NCI-H2171 treated with DMSO at 0.1 percent for 48 hours (cell line): ENCODE measurements around the gene SLC66A3.

ENCODE experiments used
- DNase-seq: peaks from one replicate; lab custom pipeline; 2025; lab: John Stamatoyannopoulos, UW

SLC66A3 gene

DNA sequence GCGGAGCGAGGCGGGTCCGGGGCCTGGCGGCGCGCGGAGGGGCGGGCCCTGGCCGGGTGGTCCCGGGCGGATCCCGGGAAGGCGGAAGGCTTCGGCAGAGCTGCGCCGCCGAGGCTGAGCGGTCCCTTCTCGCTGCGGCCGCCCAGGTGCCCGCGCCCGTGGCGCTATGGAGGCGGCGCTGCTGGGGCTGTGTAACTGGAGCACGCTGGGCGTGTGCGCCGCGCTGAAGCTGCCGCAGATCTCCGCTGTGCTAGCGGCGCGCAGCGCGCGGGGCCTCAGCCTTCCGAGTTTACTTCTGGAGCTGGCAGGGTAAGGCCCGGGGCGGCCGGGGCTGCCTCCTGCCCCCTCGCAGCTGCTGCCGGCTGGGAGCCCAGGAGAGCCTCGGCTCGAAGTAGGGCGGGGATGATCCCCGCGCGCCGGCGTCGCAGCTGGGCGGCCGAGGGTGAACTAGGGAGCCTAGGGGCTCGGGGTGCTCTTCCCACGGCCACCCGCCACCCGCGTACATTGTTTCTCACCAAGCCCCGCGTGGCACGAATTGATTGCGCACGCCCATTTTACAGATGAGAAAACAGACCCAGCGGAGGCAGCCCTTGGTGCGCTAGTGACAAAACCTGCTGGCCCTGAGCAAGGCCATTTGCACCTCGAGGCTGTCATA, at the start of gene SLC66A3:
Gene SLC66A3 (plus strand): TSS at position 87 of the 655 bp plus-strand sequence. CDS start 80 bp downstream, at position 167.
- peak; percentile 95 for DNase-seq

DNA sequence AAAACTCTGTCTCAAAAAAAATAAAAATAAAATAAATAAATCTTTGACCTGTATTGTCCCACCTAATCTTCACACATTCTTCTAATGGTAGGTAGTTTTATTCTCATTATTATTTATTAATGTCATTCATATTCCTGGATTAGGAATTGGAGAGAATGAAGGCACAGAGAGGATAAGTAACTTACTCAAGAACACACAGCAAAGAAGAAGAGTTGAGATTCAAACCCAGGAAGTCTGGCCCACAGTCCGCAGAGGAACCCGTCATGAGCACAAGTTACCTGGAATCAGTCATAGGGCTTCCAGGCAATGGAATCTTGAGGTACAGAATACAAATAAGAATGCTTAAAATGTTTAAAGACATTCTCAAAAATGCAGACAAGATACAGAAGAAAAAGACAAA, 46.3 kb upstream of the SLC66A3 start:
- no peak for DNase-seq

DNA sequence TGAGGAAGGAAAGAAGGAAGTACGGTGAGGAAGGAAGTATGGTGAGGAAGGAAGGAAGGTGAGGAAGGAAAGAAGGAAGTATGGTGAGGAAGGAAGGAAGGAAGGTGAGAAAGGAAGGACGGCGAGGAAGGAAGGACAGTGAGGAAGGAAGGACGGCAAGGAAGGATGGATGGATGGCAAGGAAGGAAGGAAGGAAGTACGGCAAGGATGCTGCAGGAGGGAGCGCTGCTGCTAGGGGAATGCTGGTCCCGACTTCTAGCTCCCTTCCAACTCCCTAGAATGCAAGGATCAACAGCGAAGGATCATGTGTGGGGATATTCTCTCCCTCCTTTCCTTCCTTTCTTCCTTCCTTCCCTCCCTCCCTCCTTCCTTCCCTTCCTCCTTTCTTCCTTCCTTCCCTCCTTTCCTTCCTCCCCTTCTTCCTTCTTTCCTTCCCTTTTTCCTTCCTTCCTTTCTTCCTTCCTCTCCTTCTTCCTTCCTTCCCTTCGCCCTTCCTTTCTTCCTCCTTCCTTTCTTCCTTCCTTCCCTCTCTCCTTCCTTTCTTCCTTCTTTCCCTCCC, 42.3 kb upstream of the SLC66A3 start:
- no peak for DNase-seq

DNA sequence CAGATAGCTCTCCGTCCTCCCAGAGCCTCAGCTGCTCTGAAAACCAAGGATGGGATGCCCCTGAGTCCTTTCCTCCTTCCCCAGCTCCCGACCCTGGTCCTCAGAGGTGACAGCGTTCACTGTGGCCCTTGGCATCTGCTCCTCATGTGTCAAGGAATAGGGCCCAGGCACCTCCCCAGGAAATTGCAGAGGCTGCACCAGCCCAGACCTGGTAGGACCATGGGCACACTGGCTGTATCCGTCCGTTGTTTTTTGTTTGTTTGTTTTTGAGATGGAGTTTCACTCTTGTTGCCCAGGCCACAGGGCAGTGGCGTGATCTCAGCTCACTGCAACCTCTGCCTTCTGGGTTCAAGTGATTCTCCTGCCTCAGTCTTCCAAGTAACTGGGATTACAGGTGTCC, 37.5 kb upstream of the SLC66A3 start:
- DNase-seq: no peak

DNA sequence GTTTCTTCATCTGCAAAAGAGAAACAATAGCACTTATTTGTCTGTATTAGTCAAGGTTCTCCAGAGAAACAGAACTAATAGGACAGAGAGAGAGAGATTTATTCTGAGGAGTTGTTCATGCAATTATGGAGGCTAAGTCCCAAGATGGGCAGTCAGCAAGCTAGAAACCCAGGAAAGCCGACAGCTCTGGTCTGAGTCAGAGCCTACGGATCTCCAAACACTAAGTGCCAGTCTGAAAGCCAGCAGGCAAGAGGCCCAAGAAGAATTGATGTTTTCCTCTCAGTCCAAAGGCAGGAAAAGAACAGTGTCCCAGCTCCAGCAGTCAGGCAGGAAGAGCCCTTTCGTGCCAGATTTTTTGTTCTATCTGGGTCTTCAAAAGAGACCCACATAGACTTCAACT, 36.5 kb upstream of the SLC66A3 start:
- DNase-seq: no peak

DNA sequence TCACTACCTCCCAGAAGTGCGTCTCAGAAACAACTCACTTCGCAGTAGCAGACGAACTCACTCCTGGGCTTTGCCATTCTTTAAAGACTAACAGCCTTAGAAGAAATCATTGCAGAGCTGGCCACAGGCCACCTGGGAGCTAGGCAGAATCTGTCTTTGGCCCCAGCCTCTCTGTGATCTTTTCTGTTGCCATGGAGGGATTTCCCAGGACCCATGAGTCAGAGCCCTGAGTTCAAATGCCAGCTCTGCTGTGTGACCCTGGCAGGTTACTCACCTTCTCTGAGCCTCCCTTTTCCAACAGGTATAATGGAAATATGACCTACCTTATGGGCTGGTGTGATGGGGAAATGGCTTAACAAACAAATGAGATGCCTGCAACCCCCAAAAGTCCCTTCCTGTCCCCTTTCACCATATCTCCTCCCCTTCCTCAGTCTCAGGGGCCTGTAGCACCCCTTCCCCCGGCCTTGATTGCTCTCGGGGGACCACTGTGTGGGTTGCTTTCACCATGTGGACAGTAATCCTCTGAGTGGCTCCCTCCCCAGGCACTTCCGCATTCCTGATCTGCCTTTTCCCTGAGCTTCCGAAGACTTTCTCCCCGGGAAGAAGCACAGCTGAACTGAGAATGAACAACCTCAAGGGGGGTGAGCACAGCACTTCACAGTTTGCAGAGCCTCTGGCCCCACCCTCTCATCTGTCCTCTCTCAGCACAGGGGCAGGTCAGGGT, 34.0 kb upstream of the SLC66A3 start:
- no peak for DNase-seq

DNA sequence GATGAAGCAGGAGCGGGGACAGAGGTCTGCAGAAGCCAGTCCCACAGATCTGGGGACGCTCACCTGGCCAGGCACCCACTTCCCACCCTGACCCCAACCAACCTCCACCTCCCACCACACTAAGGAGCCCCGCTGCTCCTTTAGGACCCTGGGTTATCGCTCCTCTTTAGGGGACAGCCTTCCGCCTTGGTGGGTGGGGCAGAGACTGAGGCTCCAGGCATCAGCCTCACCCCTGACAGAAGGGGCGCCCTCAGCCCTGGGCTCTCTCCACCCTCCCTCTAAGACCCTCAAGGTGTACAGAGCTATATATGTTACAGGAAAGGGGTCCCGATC, 33.5 kb upstream of the SLC66A3 start:
- no peak for DNase-seq

DNA sequence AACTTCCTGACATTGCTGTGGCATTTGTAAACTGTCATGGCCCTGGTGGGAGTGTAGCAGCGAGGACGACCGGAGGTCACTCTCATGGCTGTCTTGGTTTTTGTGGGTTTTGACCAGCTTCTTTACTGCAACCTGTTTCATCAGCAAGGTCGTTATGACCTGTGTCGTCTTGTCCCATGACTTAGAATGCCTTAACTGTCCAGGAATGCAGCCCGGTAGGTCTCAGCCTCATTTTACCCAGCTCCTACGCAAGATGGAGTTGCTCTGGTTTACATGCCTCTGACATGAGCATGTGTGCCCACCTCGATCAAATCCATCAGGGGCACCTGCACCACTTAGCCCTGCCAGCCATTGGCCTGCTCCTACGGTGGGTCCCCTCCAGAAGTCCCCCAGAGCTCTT, 32.9 kb upstream of the SLC66A3 start:
- no peak for DNase-seq

DNA sequence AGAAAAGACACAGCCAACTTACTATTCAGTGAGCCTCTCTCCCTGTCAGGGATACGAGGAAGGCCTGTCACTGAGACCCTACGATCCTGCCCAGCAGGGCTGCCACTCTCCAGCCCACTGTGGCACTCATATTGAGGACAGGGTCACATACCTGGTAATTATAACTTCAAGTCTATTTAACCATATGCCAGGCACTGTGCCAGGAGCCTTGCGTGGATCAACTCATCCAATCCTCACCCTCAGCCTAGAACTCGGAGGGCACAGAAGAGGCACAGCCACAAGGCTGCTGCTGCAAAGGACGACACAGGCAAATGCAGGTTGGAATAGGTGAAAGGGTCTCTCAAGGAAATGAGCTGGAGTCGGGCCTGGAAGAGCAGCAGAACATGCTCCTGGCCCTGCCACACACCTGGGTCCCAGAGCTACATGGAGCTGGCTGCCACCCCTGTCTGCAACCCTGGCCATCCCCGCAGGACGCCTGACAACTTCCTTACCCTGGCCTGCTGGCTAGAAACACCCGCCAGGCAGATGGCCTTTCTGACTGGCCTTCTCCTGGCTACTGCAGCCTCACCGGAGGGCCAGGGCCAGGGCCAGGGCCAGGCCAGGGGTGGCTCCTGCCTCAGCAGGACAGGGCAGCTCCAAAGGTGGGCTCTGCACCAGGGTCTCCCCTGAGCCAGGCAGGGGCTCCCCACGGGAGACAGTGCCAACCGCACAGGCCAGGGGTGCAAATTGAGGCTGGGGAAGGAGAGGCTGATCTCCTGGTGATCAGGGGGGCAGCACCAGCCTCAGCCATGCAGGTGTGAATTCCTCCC, 32.1 kb upstream of the SLC66A3 start:
- no peak for DNase-seq

DNA sequence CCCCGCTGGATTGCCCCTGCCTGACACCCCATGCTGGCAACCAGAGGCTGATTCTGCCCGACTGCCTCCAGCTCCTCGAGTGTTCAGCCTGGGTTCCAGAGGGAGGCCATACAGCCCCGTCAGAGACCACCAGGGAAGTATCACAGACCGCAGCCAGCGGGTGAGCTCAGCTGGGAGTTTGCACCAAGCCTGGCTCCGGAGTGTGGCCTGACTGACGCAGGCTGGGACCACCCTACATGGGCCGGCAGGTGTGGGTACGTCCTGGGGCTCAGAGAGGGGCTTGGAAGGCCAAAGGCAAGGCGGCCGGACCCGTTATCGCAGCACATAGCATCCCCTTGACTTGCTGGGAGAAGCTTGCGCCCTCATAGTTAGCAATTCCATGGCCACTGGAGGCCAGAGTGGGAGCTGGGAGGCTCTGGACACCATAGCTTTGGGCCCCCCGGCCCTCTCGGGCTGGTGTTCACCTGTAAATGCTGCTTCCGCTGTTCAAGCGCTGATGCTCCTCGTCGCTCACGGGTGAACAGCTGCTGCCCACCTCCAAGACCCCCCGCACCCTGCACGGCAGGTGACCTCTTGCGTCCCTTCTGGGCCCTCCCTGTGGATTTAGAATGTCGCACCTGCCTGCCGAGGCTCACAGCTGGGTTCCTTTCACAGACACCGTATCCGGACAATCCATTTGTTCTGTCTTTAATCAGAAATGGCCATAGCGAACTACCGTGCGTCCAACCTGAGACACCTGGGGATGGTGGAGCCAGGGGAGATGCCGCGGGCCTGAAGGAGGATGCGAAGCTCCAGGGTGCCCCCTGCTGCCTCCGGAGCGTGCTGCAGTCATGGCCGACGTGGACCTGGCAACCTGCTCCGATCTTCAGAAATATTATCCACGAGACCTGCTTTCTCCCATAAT, 31.2 kb upstream of the SLC66A3 start:
- peak; percentile 81 for DNase-seq

DNA sequence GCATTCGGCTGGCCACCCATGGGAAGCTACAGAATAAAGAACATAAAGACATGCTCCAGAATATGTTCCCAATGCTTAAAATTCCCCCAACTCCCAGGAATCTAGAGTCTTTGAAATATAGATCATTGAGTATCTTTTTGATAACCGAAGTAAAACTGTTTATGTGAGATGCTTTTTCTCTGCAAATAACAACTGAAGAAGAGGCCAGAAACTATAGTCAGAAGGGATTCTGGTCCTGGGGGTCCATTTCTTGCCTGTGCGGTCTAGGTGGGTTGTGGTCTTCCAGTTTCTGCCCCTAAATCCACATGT, 30.6 kb upstream of the SLC66A3 start:
- no peak for DNase-seq

DNA sequence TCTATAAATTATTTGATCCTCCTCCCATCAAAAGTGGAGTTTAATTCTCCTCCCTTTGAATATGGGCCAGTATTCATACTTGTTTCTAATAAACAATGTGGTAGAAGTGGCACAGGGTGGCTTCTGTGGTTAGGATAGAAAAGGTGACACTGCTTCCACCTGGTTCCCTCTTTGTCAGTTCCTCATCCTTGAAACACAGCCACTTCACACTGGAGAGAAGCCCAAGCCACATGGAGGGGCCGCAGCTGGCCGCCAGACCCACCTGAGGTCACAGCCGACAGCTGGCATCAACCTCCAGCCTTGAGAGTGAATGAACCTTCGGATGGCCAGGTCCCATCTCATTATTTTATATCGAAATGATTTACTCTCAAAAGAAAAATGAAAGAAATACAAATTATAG, 27.5 kb upstream of the SLC66A3 start:
- DNase-seq: no peak

DNA sequence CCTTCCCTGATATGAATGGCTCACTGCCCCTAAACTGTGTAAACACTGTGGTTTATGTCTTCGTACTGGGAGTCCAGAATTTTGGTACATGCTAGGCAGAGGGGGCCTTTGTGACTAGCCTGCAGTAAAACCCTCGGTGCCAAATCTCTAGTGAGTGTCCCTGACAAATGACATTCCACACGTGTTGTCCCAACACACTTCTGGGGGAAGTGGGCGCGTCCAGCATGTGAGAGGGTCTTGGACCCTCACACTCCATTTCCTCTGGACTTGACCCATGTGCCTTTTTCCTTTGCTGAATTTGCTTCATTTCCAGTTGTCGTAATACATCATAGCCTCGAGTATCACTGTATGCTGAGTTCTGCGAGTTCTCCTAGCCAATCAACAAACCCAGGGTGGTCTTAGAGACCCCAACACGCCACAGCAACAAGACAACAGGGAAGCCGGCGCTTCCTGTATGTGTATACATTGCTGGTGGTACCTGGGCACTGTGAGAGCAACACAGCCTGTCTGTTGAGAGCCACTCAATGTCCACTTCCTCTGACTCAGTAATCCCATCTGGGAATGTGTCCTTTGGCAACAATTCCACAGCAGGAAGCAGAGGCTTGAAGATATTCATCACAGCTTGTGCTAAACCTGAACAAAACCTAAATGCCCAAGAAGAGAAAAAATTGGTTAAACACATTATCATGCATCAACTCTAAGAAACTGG, 26.9 kb upstream of the SLC66A3 start:
- no peak for DNase-seq

DNA sequence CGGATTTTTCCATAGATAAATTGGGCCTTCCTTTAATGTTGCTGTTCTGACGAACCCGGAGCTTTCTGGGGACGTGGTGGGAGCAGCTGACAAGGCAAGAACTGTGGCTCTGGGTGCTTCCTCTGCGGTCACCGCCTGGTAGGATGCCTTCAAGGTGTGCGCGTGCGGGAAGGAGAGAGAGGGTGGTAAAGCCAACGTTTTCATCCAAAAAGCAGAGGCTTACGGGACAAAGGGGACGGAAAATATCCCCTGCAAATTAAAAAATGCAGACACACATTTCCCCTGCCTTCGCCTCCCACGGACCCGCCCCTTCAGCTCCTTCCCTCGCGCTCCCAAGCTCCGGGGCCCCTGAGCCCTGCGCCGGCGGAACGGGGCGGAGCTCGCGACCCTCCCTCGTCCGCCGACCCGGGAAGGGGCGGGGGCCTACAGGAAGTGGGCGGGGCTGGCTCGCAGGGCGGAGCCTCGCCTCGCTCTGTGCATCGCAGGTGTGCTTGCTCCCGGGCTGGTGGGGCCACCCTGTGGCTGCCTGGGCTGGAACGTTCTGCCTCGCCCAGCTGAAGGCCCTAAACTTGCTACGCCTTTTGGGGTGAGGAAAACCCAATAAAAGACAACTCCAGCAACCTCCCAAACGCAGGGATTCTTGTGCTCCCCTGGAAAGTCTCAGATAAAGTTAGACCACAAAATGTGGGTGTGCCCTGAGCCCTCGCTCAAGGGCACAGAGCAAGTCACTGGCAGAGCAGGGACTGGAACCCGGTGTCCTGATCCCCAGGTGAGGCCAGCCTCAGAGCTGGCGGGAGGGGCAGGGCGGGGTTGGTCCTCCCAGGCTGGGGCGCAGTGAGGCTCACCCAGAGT, 25.4 kb upstream of the SLC66A3 start:
- no peak for DNase-seq

DNA sequence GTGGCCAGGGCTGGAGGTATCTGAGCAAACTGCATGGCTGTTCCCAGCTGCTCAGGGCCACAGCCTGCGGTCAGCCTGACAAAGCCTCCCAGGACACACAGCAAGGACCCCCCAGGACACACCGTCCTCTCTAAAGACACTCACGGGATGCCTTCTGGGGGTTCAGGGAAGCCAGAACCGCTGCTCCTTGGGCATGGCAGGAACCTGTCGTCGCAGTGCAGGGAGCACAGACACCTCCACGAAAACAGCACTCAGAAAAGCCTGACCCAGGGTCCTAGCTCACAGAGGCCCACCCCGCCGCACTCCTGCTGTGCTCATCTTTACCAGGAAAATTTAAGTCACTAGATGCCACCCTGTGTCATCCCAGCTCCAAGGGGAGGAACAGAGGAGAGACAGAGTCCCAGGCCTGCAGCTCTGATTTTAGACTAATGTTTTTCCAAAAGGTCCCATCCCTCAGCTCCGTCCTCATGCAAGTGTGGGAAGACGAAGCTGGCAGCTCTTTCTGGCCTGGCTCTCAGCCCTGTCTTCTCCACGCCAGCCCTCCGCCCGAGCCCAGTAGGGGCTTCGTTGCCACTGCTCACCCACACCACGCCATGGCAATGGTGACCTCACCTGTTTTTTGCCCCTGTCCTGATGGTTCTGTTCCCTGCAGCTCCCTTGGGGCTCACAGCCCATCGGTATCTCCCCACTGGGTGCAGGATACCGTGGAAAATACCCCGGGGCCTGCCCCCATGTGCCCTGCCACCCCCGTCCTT, 23.9 kb upstream of the SLC66A3 start:
- no peak for DNase-seq

DNA sequence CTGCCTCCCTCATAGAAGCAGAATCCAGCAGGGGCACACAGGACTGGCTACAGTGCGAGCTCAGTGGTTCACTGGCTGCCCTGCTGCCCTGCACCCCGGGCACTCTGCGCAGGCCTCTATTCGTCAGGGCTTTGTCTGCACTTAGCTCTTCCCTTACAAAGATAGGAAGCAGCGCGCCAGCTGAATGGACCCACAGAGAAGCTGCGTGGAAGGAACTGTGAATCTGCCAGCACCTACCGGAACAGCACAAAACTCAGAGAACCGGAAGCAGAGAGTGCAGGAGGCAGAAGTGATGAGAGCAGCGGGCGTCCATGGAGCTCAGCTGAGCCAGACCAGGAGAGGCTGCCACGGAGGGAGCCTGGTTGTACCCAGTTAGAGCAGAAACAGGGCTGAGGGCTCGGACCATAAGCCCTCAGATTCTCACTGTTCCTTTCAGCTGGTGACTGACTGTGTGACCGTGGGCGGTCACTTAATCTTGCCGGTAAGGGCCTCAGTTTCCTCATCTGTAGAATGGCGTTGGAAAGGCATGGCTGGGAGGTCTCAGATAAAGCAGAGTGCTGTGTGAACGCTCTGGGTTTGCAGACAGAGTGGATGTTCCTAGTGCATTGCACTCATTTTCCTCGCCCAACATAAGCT, 23.1 kb upstream of the SLC66A3 start:
- DNase-seq: no peak

DNA sequence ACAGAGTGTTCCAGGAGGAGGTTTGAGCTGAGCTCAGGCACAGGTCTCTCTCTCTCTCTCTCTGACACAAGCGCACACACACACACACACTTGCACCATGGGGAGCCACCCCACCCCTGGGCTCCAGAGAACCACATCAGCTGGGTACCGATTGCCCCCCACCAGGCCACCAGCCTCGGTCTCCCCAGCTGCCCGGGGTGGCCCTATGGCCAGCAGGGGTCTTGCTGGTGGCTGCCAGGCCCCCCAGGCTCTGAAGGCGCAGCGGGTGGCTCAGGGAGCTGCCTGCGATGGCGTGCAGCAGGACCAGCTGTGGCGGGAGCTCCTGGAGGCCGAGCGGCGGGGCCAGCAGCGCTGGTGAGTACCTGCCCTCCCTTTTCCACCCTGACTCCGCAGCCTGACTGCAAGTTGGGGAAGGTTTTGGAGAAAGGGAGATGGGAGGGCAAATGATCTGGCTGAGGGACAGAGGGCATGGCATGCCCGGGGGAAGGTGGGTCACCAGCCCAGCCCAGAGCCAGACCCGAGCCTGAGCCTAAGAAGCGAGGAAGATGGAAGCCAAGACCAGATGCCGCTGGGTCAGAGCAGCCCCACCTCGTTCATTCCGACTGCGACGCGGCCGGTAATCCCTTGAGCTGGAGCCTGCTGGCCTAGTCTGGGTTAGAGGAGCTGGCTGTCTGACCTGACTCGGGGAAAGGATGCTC, 21.9 kb upstream of the SLC66A3 start:
- no peak for DNase-seq

DNA sequence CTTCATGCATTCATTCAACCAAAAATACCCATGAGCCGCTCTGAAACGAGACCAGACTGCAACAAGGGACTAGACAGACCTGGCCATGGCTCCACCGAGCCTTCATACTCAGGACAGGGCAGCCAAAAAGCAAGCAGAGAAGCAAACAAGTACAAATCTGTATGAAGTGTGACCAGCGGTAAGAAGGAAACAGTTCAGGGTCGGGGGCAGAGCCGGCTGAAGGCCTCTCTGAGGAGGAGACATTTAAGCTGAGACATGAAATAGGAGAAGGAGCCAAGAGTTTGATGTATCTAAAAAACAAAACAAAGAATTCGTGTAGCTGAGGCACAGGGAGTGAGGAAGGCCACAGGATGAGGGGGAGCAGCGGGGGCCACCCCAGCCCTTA, 21.3 kb upstream of the SLC66A3 start:
- no peak for DNase-seq

DNA sequence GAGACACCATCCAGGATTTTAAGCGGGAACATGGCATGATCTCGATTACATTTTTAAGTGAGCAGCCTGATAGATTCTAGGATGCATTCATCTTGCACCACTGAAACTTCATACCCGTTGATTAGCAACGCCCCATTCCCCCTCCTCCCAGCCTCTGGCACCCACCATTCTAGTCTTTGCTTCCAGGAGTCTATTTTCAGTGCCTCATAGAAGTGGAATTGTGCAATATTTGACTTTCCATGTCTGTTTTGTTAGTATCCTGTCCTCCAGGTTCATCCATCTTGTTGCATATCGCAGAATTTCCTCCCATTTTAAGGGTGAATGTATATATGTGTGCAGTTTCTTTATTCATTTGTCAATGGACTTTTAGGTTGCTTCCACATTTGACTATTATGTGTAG, 20.9 kb upstream of the SLC66A3 start:
- DNase-seq: no peak
